Gastrocnemius medialis (tissue), 4 donors: ENCODE measurements around the gene CNGB1. TPM values are rescaled to one million over a fixed set of nuclear protein-coding genes. Genes with fewer than 3 reads are reported as not detected.

Source experiments
- ATAC-seq, 2 donors: fragments of 150-250 bp; one replicate each; pipeline ENCODE4 v1.9.1; 2016
- DNase-seq, 2 donors: peaks; one replicate each; pipeline ENCODE4 v3.0.0-alpha.2; 2019
- H3K27ac ChIP-seq, 4 donors: fragments of 200-600 bp; sonication (generic); 1 replicate in 1 of 4; 2 replicates in 3 of 4; pipeline ENCODE4 v1.5.1; 2016 to 2018; ENCODE audit warnings: mild to moderate bottlenecking in 2 of 4, moderate library complexity in 1 of 4
- H3K27me3 ChIP-seq, 3 donors: fragments of 200-600 bp; sonication (generic) in 2 of 3; 1 replicate in 1 of 3; 2 replicates in 2 of 3; pipeline versions ENCODE4 v1.5.1 to v1.6.0; 2016 to 2019; ENCODE audit warnings: mild to moderate bottlenecking in 1 of 3, moderate library complexity in 1 of 3
- H3K36me3 ChIP-seq, 2 donors: fragments of 200-600 bp; sonication (generic) in 1 of 2; one replicate each; pipeline ENCODE4 v1.5.1; 2017 to 2018
- H3K4me1 ChIP-seq, 2 donors: fragments of 200-600 bp; sonication (generic) in 1 of 2; one replicate each; pipeline ENCODE4 v1.5.1; 2016 to 2017; ENCODE audit warnings: mild to moderate bottlenecking in 2 of 2
- H3K4me3 ChIP-seq, 4 donors: fragments of 200-600 bp; sonication (generic) in 3 of 4; 1 replicate in 1 of 4; 2 replicates in 3 of 4; pipeline ENCODE4 v1.5.1; 2016 to 2019; ENCODE audit warnings: mild to moderate bottlenecking in 2 of 4
- H3K9me3 ChIP-seq, 3 donors: fragments of 200-600 bp; sonication (generic) in 2 of 3; 1 replicate in 1 of 3; 2 replicates in 2 of 3; pipeline ENCODE4 v1.5.1; 2016 to 2019
- CTCF ChIP-seq, 5 experiments: fragments of 450-650 bp in 3 of 5; fragments of 200-600 bp in 2 of 5; sonication (generic) in 2 of 5; IDR thresholded peaks in 4 of 5; conservative IDR thresholded peaks in 1 of 5; 1 replicate in 4 of 5; 2 replicates in 1 of 5; pipeline ENCODE4 v1.5.1; 2016 to 2019; ENCODE audit warnings: antibody characterized with exemption in 5 of 5, mild to moderate bottlenecking in 3 of 5, moderate library complexity in 3 of 5
- POLR2A ChIP-seq, 2 donors: fragments of 450-650 bp; IDR thresholded peaks; one replicate each; pipeline ENCODE4 v1.6.1; 2017; ENCODE audit warnings: antibody characterized with exemption in 2 of 2, mild to moderate bottlenecking in 2 of 2, moderate library complexity in 2 of 2
- in situ Hi-C, 4 donors: fragments of 200-750 bp; cut with MboI; loops; one replicate each; pipeline versions ENCODE4 v1.15.0 to v1.8.0; 2017; ENCODE audit warnings: low sequenced_read_pairs in 4 of 4
- intact Hi-C: fragments of 100-400 bp; cut with DNase I; formaldehyde crosslinking; loops from one replicate; pipeline ENCODE4 v1.15.1; 2023; ENCODE audit warnings: low total_unique reads
- total RNA-seq, 4 donors: library from RNA; depleted of rRNA; stranded (reverse); fragments of >200 nt; gene quantifications; one replicate each; pipeline versions ENCODE4 v1.1.0 to v1.2.3, GENCODE V29; 2016

Gene CNGB1
- total RNA-seq, 4 donors from 2014 or later = not detected

- in situ Hi-C loops = loop anchor here in 2 of 4 donors (10.0 kb wide), 2 partner anchors 113 to 123 kb away; partner anchors contain the start of genes USB1 (in 1 of the 2) and ZNF319 (in 1 of the 2)
- intact Hi-C loops = loop anchor here (10.0 kb wide), 1 partner anchor 233 kb away; the partner anchor contains the start of gene CFAP20
- Histone ChIP-seq H3K4me1 (no peaks in the 10 kb centered on the region), H3K27me3 (peaks cover 0 to 1% (median 0%) of the 10 kb centered on the region in 3 donors), H3K36me3 (no peaks in the 10 kb centered on the region), H3K9me3 (no peaks in the 10 kb centered on the region), H3K27ac (no peak overlapping the region), H3K4me3 (no peak overlapping the region)
- TF ChIP-seq POLR2A (IDR thresholded peaks at IDR 0.05) = no peak
- no peak for TF ChIP-seq CTCF (IDR thresholded peaks at IDR 0.05 in 4 of 5, conservative IDR thresholded peaks at IDR 0.05 in 1 of 5)
- ATAC-seq = no peak
- DNase-seq = no peak
Measured at GRCh38 chr16:57892041-57892440, 78.9 kb downstream of the CNGB1 start.

- TF ChIP-seq POLR2A (IDR thresholded peaks at IDR 0.05) (no peak), CTCF (IDR thresholded peaks at IDR 0.05 in 4 of 5, conservative IDR thresholded peaks at IDR 0.05 in 1 of 5) (no peak)
- H3K4me3 ChIP-seq = no peak overlapping the region
- no peak overlapping the region for H3K27ac ChIP-seq
- no peaks in the 10 kb centered on the region for H3K4me1 ChIP-seq
- ATAC-seq = no peak
- H3K27me3 ChIP-seq = peaks cover 0 to 5% (median 3%) of the 10 kb centered on the region in 3 donors
- no peaks in the 10 kb centered on the region for H3K36me3 ChIP-seq
- in situ Hi-C loops = loop anchor here in 2 of 4 donors (10.0 kb wide), 2 partner anchors 114 to 124 kb away; partner anchors contain the start of genes USB1 (in 1 of the 2) and ZNF319 (in 1 of the 2)
- no peak for DNase-seq
- no peaks in the 10 kb centered on the region for H3K9me3 ChIP-seq
- intact Hi-C loops = loop anchor here (10.0 kb wide), 1 partner anchor 234 kb away; the partner anchor contains the start of gene CFAP20
Measured at GRCh38 chr16:57890752-57891111, 80.2 kb downstream of the CNGB1 start.

- Histone ChIP-seq H3K27ac (no peak overlapping the region), H3K4me1 (no peaks in the 10 kb centered on the region), H3K9me3 (no peaks in the 10 kb centered on the region), H3K27me3 (peaks cover 0 to 5% (median 3%) of the 10 kb centered on the region in 3 donors), H3K4me3 (no peak overlapping the region), H3K36me3 (no peaks in the 10 kb centered on the region)
- ATAC-seq (peak in 1 of 2 donors; percentile 30), DNase-seq (no peak)
- no peak for TF ChIP-seq POLR2A (IDR thresholded peaks at IDR 0.05)
- no peak for TF ChIP-seq CTCF (IDR thresholded peaks at IDR 0.05 in 4 of 5, conservative IDR thresholded peaks at IDR 0.05 in 1 of 5)
- in situ Hi-C loops = loop anchor here in 2 of 4 donors (10.0 kb wide), 2 partner anchors 115 to 125 kb away; partner anchors contain the start of genes USB1 (in 1 of the 2) and ZNF319 (in 1 of the 2)
- intact Hi-C loops = loop anchor here (10.0 kb wide), 1 partner anchor 235 kb away; the partner anchor contains the start of gene CFAP20
Measured at GRCh38 chr16:57889960-57890751, 80.8 kb downstream of the CNGB1 start.

GRCh38 chr16:57889522-57889921, 81.4 kb downstream of the CNGB1 start:
- H3K4me3 ChIP-seq = no peak overlapping the region
- no peaks in the 10 kb centered on the region for H3K9me3 ChIP-seq
- in situ Hi-C loops (no loop called here), intact Hi-C loops (no loop called here)
- ATAC-seq (no peak), DNase-seq (no peak)
- no peak for TF ChIP-seq CTCF (IDR thresholded peaks at IDR 0.05 in 4 of 5, conservative IDR thresholded peaks at IDR 0.05 in 1 of 5)
- TF ChIP-seq POLR2A (IDR thresholded peaks at IDR 0.05) = no peak
- no peaks in the 10 kb centered on the region for H3K36me3 ChIP-seq
- H3K4me1 ChIP-seq = no peaks in the 10 kb centered on the region
- peaks cover 5 to 11% (median 9%) of the 10 kb centered on the region in 3 donors for H3K27me3 ChIP-seq
- H3K27ac ChIP-seq = no peak overlapping the region
